Ishikawa (cell line): Measurements from ENCODE around the gene KCND3.

Source experiments
- CEBPB ChIP-seq: IDR thresholded peaks from 2 replicates; pipeline ENCODE4 v1.6.1; 2012
- CREB1 ChIP-seq: IDR thresholded peaks from 2 replicates; pipeline ENCODE4 v1.6.1; 2012; ENCODE audit warnings: low read depth
- EGR1 ChIP-seq: IDR thresholded peaks from 2 replicates; pipeline ENCODE4 v1.6.1; 2012
- EP300 ChIP-seq: IDR thresholded peaks from 2 replicates; pipeline ENCODE4 v1.6.1; 2012; ENCODE audit warnings: borderline replicate concordance
- FOXM1 ChIP-seq: IDR thresholded peaks from 2 replicates; pipeline ENCODE4 v1.6.1; 2012; ENCODE audit warnings: low read depth, borderline replicate concordance
- NFIC ChIP-seq: IDR thresholded peaks from 2 replicates; pipeline ENCODE4 v1.6.1; 2012
- RAD21 ChIP-seq: IDR thresholded peaks from 2 replicates; pipeline ENCODE4 v1.6.1; 2012; ENCODE audit warnings: low read depth
- REST ChIP-seq: IDR thresholded peaks from 2 replicates; pipeline ENCODE4 v1.6.1; 2012; ENCODE audit warnings: low read depth, mild to moderate bottlenecking
- TAF1 ChIP-seq: IDR thresholded peaks from 2 replicates; pipeline ENCODE4 v1.6.1; 2012; ENCODE audit warnings: low read depth, mild to moderate bottlenecking
- TCF12 ChIP-seq: IDR thresholded peaks from 2 replicates; pipeline ENCODE4 v1.6.1; 2012; ENCODE audit warnings: low read depth
- TEAD4 ChIP-seq: IDR thresholded peaks from 2 replicates; pipeline ENCODE4 v1.6.1; 2012
- USF1 ChIP-seq: IDR thresholded peaks from 2 replicates; pipeline ENCODE4 v1.6.1; 2012
- YY1 ChIP-seq: IDR thresholded peaks from 2 replicates; pipeline ENCODE4 v1.6.1; 2012; ENCODE audit warnings: low read depth
- ZBTB7A ChIP-seq: IDR thresholded peaks from 2 replicates; pipeline ENCODE4 v1.6.1; 2012; ENCODE audit warnings: low read depth
- TF ChIP-seq, protein P1 (sequence below): IDR thresholded peaks from 2 replicates; pipeline ENCODE4 v1.6.1; 2012

The KCND3 gene

GRCh38 chr1:111814642-111815041 is 174.8 kb downstream of the KCND3 start:
- no peak for TF ChIP-seq NFIC
- TF ChIP-seq RAD21: no peak
- TF ChIP-seq TCF12: no peak
- TF ChIP-seq YY1: no peak
- TF ChIP-seq FOXM1: no peak
- no peak for TF ChIP-seq ZBTB7A
- no peak for TF ChIP-seq EP300
- TF ChIP-seq, protein P1, sequence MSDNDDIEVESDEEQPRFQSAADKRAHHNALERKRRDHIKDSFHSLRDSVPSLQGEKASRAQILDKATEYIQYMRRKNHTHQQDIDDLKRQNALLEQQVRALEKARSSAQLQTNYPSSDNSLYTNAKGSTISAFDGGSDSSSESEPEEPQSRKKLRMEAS: no peak
- no peak for TF ChIP-seq TAF1
- TF ChIP-seq TEAD4: no peak
- no peak for TF ChIP-seq REST

DNA sequence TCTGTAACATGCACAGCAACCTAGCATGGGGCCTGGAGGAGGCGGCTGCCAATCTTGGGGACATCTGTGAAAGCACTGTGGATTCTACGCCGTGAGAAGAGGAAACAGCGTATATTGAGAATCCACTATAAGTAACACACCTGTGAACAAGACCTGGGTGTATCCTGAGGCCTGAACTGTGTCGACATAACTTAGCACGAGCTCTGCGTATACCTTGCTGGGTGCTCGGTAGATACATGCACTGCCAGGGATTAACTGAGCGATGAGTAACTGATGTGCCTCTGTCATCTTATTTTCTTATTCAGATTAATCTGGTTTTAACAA is 175.2 kb downstream of the KCND3 start:
- TF ChIP-seq FOXM1 (no peak), RAD21 (no peak), TCF12 (no peak), REST (no peak), EP300 (no peak), TAF1 (no peak), CEBPB (no peak), NFIC (no peak), ZBTB7A (no peak), EGR1 (no peak), CREB1 (no peak), YY1 (no peak), USF1 (no peak)
- TF ChIP-seq, protein P1: no peak

DNA sequence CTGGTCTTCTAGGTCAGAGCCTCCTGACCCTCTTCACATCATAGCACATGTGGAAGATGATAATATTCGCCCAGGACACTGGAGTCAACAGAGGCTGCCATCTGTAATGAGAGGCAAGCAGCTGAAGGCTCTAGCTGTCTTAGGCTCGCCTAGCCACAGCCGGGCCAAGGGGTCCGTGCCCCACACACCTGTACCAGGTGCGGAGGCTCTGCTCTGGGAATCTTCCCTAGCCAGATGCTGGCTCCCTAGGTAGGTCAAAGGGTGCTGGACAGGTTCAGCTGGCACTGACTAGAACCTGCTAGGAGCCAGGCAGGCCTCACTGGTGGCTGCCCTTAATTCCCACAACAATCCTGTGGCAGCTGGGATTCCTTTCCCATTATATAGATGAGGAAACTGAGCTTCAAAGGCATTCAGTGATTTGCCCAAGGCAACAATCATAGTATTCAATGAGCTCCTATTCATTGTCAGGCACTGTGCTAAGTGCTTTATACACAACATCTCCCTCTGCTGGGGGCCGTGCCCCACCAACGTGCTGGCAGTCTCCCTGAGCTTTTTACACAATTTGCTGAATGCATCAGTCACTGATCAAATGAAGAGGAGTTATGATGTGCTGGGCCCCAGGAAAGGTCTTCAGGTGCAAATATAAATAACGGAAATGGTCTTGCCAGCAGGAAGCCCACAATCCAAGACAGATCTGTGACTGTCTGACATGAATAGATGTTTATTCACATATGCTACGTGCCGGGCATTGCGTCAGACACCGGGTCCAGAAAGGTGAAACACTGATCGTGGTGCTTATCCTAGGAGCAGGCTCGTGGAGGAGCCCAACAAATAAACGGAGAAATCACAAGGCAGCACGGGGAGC is 175.8 kb downstream of the KCND3 start:
- TF ChIP-seq ZBTB7A (no peak), NFIC (no peak), TEAD4 (no peak), TCF12 (no peak), REST (no peak), CREB1 (no peak), RAD21 (no peak), TAF1 (no peak), CEBPB (no peak), EP300 (no peak), EGR1 (no peak), FOXM1 (no peak), YY1 (no peak), USF1 (no peak)
- TF ChIP-seq, protein P1: no peak

DNA sequence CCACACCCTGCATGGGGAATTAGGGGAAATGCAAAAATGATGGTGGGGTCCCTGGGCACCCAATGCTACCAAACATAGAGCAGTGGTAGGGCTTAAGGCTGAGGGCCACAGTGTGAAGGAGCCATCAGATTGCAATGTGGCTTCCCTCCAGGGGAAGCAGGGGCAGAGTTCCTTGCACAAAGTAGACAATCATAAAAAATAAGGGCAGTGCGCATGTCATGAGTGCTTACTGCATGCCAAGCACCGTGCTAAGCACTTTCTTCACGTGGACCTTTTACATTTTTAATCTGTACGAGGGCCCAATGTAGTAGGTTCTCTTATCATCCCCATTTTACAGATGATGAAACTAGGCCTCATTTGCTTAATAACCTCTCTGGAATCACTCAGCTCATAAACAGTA is 177.2 kb downstream of the KCND3 start:
- TF ChIP-seq RAD21 (no peak), EGR1 (no peak), USF1 (no peak)
- TF ChIP-seq, protein P1: no peak
